SK-N-DZ (cell line): Measurements from ENCODE around the gene MRPL20.
"Not testable (repeated sequence)": the region's sequence is repeated elsewhere in the genome, so short reads cannot be mapped to it uniquely, and the experiment has no call there.

Experiments
- DNase-seq: peaks from one replicate; pipeline ENCODE4 v3.0.0-alpha.2; 2015; ENCODE audit warnings: low spot score

MRPL20 gene

DNA sequence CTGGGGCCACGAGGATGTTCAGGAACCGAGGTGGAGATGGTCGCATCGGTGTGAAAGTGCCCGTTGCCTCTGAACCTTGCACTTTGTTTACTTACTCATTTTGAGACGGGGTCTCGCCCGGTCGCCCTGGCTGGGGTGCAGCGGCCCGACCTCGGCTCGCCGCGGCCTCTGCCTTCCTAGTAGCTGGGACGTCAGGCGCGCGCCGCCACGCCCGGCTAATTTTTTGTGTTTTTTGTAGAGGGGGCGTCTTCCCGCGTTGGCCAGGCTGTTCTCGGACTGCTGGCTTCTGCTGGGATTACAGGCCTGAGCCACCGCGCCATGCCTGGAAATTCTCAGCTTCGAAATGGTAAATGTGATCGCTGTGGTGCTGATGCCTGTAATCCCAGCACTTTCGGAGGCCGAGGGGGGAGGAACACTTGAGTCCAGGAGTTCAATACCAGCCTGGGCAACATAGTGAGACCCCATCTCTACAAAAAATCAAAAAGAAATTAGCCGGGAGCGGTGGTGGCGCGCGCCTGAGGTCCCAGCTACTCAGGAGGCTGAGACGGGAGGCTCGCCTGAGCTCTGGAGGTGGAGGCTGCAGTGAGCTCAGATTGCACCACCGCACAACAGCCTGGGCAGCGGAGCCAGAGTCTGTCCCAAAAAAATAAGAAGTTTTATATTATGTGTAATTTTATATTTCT, 684 bp upstream of the MRPL20 start:
- DNase-seq: no peak

DNA sequence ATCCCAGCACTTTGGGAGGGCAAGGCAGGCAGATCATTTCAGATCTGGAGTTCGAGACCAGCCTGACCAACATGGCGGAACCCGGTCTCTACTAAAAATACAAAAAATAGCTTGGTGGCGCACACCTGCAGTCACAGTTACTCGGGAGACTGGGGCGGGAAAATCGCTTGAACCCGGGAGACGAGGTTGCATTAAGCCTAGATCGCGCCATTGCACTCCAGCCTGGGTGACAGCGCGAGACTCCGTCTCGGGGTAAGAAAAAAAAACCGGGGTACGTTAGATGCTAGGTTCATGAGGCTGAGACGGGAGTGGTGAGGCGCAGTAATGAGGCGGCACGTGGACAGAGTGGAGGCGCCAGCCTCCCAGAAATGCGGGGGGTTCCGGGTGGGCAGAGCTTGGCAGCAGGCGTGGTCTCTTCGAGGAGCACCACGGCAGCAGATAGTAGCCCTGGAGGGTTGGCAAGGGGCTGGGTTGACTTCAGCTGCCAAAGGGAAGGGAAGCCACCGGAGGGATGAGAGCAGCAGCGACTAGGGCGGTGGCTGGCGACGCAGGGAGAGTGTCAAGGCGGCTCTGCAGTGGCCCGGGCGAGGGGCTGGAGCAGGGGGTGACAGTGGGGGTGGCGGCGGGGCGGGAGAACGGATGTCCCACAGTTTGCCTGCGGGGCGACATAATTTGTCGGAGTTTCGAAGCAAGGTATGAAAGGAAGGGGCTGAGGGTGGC, 832 bp downstream of the MRPL20 start:
- no peak for DNase-seq

DNA sequence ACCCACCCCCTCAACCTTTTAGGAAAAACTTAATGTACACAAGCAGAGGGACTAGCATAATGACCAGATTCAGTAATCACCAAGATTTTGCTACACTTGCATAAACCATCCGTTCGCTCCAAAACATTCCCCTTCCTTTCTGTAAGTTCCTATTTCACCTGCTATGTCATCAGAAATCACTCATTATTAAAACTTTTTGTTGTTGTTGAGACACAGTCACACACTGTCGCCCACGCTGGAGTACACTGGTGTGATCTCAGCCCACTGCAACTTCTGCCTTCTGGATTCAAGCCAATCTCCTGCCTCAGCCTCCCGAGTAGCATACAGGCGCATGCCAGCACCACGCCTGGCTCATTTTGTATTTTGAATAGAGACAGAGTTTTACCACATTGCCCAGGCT, 3.4 kb downstream of the MRPL20 start:
- DNase-seq: no peak

DNA sequence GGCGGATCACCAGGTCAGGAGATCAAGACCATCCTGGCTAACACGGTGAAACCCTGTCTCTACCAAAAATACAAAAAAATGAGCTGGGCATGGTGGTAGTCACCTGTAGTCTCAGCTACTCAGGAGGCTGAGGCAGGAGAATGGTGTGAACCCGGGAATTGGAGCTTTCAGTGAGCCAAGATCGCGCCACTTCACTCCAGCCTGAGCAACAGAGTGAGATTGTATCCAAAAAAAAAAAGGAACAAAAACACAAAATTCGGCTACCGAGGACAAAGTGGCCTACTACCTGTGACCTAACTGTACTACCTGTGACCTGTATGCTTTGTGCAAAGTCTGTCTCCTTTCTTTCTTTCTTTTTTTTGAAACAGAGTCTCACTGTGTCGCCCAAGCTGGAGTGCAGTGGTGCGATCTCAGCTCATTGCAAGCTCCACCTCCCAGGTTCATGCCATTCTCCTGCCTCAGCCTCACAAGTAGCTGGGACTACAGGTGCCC, 4.1 kb downstream of the MRPL20 start:
- DNase-seq: not testable (repeated sequence)

DNA sequence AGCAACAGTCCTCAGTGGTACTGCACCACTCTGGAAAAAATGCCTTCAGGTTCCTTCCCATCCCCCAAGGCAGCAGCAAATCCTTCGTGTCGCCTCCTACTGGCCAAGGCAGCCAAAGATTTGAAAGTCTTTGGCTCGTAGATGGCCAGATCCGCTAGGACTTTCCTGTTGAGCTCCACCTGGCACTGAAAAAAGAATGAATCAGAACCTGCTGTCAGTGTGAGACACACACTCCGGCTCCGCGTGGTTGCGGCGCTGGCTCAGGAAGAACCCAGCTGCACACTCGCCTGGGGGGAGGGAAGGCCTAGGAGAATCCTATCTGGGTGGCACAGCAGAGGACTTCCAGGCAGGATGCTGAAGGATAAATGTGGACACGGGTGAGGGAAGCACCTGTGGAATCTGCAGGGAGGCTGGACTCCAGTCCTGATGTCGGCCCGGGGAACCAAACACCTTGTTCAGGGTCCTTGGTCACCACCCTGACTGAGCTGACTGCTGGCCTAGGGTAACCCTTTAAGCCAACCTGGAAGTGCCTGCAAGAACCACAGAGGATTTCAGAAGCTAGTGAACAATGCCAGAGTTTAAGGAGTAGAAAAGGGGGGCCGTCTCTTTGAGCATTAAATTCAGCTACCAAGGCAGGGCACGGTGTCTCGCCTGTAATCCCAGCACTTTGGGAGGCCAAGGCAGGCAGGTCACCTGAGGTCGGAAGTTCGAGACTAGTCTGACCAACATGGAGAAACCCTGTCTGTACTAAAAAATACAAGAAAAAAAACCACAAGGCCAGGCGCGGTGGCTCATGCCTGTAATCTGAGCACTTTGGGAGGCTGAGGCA, 4.8 kb downstream of the MRPL20 start:
- DNase-seq: peak; percentile 29

DNA sequence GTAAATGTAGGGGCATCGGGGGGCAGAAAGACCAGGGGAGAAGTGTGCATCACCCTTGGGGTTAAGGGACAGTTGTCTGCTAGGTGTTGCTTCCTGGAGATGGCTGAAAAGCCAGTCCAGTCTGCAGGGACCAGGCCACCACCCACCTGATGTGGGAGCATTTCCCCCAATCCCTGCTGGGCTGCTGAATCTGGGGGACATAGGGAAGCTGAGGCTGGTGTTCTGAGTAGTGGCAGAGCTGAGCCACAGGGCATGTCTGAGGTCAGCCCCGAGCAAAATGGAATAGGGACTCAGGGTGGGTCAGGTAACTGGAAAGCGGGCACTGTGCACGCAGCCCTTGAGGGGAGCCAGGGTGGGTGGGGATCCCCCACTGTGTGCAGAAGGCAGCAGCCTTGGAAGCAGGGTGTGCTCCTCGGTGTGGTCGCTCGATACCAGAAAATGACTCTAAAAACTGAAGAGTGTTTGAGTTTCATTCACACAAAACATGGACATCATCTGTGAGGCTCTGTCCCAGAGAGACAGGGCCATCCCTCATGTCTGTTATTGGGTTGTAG, 5.6 kb downstream of the MRPL20 start:
- DNase-seq: no peak

DNA sequence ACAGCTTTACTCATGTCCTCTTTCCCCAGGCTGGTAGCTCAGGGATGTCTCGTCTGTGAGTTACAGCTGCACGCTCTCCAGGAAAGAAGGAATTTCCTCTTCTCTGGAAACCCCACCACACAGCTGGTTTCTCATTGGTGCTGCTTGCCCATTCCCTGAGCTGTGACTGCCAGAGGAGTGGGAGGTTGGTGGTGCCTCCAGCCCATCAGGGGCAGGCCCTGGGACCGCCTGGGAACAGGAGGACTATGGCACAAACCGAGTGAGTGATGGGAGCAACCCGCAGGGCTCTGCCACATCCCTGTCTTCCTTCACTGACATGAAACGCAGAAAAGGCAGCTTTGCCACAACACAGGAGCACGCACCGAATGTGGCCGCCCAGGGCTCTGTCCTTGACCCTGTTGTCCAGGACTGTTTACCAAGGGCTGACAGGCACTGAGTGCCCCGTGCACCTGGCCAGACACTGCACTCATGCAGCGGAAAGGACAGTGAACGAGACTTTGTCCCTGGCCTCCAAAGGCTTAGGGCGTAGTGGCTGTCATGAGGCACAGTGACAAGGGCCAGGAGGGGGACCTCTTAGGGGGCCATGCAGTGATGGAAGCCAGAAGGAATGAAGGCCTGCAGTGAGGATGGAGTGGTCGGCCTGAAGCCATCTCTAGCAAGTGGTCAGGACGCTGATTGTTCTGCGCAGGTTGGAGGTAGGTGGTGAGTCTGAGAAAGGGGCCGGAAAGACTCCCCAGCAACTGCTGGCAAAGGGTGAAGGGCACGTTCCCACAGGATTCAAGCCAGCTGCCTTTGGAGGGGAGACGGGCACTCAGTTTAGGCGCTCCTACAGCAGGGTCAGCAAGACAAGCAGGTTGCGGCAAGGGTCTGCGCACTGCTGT, 6.3 kb downstream of the MRPL20 start:
- DNase-seq: no peak

DNA sequence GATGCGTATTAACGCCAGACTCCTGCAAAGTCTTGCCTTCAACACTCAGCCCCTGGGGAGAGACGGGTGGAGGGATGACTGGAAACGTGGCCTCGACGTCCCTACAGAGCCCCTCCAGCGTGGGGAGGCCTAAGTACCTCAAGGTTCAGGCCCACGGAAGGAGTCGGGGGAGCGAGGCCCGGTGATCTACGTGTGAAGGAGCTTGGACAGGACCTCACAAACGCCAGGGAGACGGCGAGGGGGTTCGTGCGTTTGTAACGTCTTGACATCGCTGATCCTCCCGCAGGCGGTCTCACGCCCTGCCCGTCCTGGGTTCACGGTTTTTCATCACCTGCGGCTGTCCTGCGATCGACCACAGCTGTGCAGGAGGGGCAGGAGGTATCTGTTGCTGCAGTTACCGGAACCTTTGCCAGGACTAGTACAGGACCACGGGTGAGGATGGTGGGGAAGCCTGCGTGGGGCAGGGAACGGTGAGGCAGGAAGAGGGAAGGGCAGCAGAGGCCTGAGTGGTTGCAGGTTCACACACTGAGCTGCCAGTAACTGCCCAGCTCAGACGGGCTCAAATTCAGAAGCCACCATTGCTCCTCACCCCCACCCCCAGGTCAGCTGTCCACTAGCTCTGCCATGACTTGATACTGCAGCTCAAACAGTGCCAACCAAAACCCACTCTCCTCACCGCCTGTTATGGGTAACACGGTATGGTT, 7.1 kb downstream of the MRPL20 start:
- DNase-seq: no peak

DNA sequence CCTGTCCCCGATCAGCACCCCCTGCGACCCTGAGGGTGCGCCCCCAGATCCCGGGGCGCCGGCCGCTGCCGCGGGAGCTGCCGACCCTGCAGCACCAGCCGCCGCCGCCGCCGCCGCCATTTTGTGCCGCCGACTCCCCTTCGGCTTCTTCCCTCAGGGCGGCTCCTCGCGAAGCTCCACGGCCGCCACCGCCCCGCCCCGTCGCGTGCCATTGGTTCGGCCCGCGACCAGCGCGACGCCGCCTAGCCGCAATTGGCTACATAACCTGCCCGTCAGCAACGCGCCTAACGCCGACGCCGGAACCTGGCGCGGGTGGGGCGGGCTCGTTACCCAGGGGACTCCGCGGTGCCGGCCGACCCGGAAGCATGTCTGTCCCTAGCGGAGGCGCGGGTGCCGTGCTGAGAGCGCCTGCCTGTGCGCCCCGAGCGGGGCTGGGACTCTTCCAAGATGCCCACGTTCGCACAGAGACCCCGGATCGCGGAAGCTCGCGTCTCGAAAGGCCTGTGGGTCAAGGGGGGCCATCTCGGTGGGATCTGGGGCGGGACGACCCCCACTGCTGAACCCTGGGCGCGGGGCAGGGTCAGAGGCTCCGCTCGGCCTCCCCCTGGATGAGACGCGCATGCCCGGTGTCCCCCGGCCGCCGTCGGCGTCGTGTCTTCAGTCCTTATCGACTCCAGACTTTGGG, 7.8 kb downstream of the MRPL20 start, which contains the start of gene CCNL2:
CCNL2 (minus strand) TSS at position 149 of the 685 bp plus-strand sequence; CDS start at position 120, 29 bp downstream.
- peak; percentile 95 for DNase-seq

DNA sequence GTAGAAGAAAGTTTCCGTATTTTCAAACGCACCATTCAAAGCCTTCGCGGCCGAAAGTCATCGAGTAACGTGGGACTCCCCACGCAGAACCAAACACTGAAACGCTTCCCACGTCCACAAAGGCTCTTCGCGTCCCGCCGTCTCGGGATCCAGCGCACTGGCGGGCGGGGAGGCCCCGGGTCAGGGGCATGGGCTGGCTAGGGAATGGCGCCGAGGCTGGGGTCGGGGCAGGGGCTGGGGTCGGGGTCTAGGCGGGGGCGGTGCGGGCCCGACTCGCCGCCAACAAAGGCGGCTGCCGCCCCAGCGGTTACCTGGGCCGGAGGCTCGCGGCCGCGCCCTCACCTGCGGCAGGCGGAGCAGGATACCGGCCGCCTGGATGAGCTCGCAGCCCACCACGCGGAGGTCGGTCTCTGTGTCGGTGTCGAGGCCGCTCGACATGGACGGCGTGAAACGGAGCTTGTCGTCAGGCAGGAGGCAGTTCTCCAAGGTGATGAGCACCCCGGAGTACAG, 8.4 kb downstream of the MRPL20 start:
- no peak for DNase-seq

DNA sequence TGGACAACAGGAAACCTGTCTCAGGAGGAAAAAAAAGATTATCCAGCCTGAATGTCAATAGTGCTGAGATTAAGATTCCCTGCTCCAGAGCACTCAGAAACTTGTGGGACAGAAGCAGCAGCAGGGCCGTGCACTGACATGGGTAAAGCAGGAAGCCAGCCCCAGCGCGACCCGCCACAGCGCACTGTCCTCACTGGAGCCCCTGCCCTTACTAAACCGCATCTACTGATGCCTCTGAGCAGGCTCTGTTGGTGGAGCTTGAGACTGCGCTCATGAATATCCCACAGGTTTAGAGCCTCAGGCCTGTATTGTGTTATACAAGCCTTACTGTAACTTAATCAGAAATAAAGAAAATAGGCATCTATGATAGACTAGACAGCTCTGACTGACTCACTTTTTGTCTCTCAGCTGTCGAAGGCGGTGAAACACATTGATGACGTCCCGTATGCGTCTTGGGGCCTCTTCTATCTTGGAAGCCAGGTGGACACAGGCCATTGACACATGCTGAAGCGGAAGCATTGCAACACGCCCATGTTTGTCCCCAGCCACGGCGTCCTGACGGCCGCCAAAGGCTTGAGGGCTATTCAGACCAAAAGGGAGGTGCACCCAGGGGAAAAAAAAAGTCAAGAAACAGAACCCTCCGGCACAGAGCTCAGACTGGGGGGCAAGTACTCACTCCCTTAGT, 9.1 kb downstream of the MRPL20 start:
- DNase-seq: no peak

DNA sequence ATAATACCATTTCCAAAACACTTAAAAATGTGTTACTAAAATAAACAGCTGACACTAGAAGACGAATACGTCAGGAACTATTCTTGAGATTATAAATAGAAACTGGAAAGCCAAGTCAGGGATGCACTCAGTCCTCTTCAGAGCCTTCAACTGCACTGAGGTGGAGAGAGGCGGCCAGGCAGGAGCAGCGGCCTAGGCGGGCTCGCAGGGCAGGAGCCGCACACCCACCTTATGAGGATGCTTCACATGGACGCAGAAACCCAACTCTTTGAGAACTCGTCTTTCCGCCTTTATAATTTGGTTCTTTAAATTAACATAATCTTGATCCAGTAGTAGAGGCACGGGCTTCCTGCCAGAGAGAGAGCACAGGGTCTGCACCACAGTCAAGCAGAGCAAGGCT, 11.9 kb downstream of the MRPL20 start:
- no peak for DNase-seq

DNA sequence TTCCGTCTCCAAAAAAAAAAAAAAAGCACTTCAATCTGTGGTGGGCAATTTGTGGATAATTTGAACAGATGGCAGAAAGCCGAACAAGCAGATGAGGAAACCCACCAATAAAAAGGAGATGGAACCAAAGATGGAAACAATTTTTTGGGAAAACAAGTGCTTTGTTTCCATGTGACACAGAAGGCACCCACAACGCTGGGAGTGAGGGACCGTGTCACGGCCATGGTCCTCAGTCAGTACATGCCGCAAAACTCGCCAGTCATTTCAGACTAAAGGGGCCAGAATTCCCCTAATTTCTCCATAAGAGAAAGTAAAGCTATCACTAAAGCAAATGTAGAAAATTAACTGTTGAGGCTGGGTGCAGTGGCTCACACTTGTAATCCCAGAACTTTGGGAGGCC, 13.0 kb downstream of the MRPL20 start:
- no peak for DNase-seq

DNA sequence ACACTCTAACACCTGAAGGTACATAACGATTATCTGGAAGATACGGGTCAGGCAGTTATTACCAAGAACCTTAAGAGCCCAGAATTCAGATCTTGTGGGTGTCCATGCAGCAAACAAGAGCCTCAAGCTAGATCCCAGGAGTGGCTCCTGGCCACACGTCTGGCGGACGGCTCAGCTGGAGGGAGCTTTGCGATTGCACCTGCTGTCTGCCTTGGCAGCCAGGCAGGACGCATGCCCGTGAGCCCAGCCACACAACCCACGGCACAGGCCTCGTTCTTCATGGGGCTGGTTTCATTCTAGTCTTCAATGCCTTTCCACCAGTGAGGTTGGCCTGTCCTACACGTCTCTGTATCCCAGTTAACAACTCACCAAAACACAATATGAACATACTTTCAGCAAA, 13.7 kb downstream of the MRPL20 start:
- no peak for DNase-seq

DNA sequence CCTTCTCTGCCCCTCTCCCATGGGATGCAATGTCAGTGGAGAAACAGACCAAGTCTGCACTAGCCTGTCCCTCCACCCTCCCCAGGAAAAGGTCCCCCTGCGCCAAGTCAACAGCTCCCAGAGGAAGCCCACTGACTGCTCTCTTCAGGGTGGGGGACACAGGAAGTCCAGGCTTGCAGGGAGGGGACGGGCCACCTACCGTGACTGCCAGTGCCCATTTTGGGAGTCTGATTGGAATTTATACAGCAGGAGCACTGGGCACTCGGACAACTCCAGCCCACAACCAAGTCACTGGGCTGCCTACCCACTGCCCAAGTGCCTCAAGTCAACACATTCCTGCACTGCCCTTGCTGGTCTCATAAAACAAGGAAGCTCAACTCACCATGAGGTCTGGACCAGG, 14.1 kb downstream of the MRPL20 start:
- DNase-seq: no peak

DNA sequence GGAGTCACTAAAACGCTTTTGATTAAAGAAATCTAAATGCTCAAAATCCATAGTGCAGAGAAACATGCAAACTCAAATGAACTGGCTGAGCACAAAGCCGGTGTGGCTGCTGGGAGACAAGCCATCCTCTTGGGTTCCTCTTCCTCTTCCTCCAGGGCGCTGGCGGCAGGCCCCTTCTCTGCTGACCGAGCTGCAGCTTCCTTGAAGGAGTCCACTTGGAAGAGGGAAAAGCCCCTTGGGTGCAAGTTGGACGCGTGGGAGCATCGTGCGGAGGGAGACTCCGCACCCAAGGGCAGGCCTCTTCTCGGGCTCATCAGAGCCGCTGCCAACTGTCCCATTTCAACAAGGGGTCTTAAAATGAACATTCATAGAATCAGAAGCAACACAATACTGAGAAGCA, 15.9 kb downstream of the MRPL20 start:
- no peak for DNase-seq

DNA sequence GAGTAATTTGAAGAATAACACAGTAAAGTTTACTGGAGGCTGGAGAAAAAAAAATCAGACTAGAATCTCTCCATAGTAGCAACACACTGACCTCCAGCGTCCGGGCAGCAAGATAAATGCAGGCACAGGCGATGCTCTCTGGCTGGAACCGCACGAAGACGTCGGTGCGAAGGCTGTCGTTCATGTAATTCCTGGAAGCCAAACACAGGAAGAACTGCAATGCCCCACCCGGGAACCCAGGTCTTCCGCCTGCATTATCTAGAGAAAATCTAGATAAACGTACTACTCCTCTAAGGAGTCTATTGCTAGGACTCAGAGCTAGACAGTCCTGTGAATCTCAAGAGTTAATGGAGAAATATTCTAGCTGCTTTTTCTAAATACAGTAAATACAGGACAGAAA, 16.4 kb downstream of the MRPL20 start:
- DNase-seq: no peak

DNA sequence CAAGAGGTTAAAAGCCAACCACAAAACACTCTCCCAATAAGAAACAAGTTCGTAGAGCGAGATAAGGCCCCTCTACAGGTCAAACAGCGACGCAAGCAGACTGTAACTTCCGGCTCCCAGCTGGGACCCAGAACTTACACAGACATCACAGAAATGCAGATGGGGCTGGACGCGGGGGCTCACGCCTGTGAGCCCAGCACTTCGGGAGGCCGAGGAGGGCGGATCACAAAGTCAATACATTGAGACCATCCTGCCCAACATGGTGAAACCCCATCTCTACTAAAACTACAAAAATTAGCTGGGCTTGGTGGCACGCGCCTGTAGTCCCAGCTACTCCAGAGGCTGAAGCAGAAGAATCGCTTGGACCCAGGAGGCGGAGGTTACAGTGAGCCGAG, 19.0 kb downstream of the MRPL20 start:
- DNase-seq: no peak
